ENCODE measurements around the gene RBFOX2. TPM values are rescaled to one million over a fixed set of nuclear protein-coding genes. Genes with fewer than 3 reads are reported as not detected.

The RBFOX2 gene
- total and polyA plus RNA-seq, 10 of the 15 experiments (the other 5 are each of a cell fraction or from before 2014, with no cell fraction given) = 0.01 to 2.7 (median 0.17) TPM; not detected in 4

DNA sequence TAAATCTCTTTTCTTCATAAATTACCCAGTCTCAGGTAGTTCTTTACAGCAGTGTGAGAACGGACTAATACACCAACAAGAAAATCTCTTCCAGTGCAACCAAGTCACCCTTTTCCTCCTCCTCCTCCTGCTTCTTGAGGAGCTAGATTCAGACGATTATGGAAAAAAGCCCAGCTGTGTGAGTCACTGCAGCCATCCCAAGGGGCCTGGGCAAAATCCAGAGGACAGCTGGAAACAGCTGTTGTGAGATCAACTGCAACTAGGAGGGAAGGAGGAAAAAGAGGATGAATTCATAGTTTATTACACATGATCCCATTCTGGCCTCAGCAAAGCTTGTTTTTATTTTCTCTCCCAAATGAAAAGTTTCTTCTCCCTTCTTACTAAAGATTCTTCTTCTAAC is 32.9 kb downstream of the RBFOX2 start (continued):
- TF ChIP-seq, protein P1, sequence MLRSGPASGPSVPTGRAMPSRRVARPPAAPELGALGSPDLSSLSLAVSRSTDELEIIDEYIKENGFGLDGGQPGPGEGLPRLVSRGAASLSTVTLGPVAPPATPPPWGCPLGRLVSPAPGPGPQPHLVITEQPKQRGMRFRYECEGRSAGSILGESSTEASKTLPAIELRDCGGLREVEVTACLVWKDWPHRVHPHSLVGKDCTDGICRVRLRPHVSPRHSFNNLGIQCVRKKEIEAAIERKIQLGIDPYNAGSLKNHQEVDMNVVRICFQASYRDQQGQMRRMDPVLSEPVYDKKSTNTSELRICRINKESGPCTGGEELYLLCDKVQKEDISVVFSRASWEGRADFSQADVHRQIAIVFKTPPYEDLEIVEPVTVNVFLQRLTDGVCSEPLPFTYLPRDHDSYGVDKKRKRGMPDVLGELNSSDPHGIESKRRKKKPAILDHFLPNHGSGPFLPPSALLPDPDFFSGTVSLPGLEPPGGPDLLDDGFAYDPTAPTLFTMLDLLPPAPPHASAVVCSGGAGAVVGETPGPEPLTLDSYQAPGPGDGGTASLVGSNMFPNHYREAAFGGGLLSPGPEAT (IDR thresholded peaks at IDR 0.05; ENCODE audit: low read depth) = no peak
- TF ChIP-seq HCFC1 (IDR thresholded peaks at IDR 0.05; ENCODE audit: low read length) (no peak), DPF2 (IDR thresholded peaks at IDR 0.05) (no peak), ZSCAN29 (IDR thresholded peaks at IDR 0.05) (no peak), SMAD1 (IDR thresholded peaks at IDR 0.05; ENCODE audit: low read depth, partially characterized antibody) (no peak)
- TF ChIP-seq, protein P2, sequence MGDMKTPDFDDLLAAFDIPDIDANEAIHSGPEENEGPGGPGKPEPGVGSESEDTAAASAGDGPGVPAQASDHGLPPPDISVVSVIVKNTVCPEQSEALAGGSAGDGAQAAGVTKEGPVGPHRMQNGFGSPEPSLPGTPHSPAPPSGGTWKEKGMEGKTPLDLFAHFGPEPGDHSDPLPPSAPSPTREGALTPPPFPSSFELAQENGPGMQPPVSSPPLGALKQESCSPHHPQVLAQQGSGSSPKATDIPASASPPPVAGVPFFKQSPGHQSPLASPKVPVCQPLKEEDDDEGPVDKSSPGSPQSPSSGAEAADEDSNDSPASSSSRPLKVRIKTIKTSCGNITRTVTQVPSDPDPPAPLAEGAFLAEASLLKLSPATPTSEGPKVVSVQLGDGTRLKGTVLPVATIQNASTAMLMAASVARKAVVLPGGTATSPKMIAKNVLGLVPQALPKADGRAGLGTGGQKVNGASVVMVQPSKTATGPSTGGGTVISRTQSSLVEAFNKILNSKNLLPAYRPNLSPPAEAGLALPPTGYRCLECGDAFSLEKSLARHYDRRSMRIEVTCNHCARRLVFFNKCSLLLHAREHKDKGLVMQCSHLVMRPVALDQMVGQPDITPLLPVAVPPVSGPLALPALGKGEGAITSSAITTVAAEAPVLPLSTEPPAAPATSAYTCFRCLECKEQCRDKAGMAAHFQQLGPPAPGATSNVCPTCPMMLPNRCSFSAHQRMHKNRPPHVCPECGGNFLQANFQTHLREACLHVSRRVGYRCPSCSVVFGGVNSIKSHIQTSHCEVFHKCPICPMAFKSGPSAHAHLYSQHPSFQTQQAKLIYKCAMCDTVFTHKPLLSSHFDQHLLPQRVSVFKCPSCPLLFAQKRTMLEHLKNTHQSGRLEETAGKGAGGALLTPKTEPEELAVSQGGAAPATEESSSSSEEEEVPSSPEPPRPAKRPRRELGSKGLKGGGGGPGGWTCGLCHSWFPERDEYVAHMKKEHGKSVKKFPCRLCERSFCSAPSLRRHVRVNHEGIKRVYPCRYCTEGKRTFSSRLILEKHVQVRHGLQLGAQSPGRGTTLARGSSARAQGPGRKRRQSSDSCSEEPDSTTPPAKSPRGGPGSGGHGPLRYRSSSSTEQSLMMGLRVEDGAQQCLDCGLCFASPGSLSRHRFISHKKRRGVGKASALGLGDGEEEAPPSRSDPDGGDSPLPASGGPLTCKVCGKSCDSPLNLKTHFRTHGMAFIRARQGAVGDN (IDR thresholded peaks at IDR 0.05) = no peak

DNA sequence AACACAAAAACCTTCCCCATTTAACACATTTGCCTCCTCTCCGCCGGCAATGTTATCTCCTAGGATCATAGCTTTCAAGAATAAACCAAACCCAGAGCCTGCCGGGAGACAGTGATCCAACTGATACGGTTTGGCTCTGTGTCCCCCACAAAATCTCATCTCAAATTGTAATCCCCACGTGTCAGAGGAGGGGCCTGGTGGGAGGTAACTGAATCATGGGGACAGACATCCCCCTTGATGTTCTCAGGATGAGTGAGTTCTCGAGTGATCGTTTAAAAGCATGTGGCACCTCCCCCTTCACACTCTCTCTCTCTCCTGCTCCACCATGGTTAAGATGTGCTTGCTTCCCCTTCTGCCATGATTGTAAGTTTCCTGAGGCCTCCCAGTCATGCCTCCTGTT is 33.3 kb downstream of the RBFOX2 start:
- Histone ChIP-seq H3K4me1 (ENCODE audit: control insufficient read depth, insufficient read depth, low read length) (no peaks in the 10 kb centered on the region), H3K36me3 (ENCODE audit: control insufficient read depth in 2 of 2, insufficient read depth in 2 of 2, low read length in 1 of 2) (no peaks in the 10 kb centered on the region), H4K20me1 (ENCODE audit: control insufficient read depth, insufficient read depth) (no peaks in the 10 kb centered on the region), H3K9me3 (replicated peaks; ENCODE audit: control insufficient read depth, insufficient read depth, low read length) (no peaks in the 10 kb centered on the region; the same call in 2 of the 3 replicates), H3K27me3 (replicated peaks in 1 of 2; ENCODE audit: control insufficient read depth in 2 of 2, insufficient read depth in 2 of 2, low read length in 1 of 2) (no peaks in the 10 kb centered on the region; a peak in 2 of 4 replicates), H3K4me3 (no peak overlapping the region), H3K79me2 (ENCODE audit: control insufficient read depth, insufficient read depth, low read length) (no peaks in the 10 kb centered on the region), H2AFZ (ENCODE audit: control insufficient read depth, low read depth, low read length) (no peak overlapping the region), H3K9ac (ENCODE audit: control insufficient read depth, insufficient read depth, low read length) (no peak overlapping the region), H3K27ac (ENCODE audit: control insufficient read depth, insufficient read depth) (no peak overlapping the region), H3K4me2 (ENCODE audit: control insufficient read depth, insufficient read depth) (no peak overlapping the region)
- FAIRE-seq (no peak), DNase-seq (ENCODE audit: low read depth, low spot score) (no peak), ATAC-seq (no peak)
- ChIA-PET POLR2A (no interaction called here), SMC1A (ENCODE audit: uncharacterized antibody, unreplicated experiment) (interaction anchor here (1.5 kb wide), 1 partner anchor 10 kb away, joined by 6 read pairs; no protein-coding TSS in a partner anchor), RAD21 (ENCODE audit: unreplicated experiment) (no interaction called here), CTCF (no interaction called here)
- BruUV-seq (replicated peaks) = no TSS peak
- in situ Hi-C loops (cut with MboI) = no loop called here
- 21% methylated on average over 7 of the region's 7 CpGs for WGBS (ENCODE audit: insufficient coverage, insufficient replicate concordance, low lambda C conversion rate, missing lambda C conversion rate)
- intact Hi-C loops (cut with micrococcal nuclease; ENCODE audit: unreplicated experiment) = no loop called here
- no peak for TF ChIP-seq ZNF622 (IDR thresholded peaks at IDR 0.05)
- no peak for TF ChIP-seq NFYB (IDR thresholded peaks at IDR 0.05; ENCODE audit: insufficient read depth, low read depth, low read length)
- TF ChIP-seq ZBED1 (IDR thresholded peaks at IDR 0.05; ENCODE audit: borderline replicate concordance) = no peak
- TF ChIP-seq, protein P2 (IDR thresholded peaks at IDR 0.05) = no peak
- TF ChIP-seq SIN3A (IDR thresholded peaks at IDR 0.05; ENCODE audit: low read depth, low read length) = no peak
- no peak for TF ChIP-seq ZNF217 (IDR thresholded peaks at IDR 0.05)
- no peak for TF ChIP-seq TAF1 (IDR thresholded peaks at IDR 0.05; ENCODE audit: borderline replicate concordance, low read depth, low read length)

Data from GM12878 (cell line).